HG02870 (cell line): Measurements from ENCODE around the gene RPRD2.
"Not testable (repeated sequence)": the region's sequence is repeated elsewhere in the genome, so short reads cannot be mapped to it uniquely, and the experiment has no call there.

Experiments
- ATAC-seq: cut with Tn5 transposase; IDR thresholded peaks from one replicate; pipeline ENCODE4 v1.9.1; 2021; ENCODE audit warnings: mild to moderate bottlenecking, moderate library complexity; ENCODE audit not compliant: unreplicated experiment

The RPRD2 gene

DNA sequence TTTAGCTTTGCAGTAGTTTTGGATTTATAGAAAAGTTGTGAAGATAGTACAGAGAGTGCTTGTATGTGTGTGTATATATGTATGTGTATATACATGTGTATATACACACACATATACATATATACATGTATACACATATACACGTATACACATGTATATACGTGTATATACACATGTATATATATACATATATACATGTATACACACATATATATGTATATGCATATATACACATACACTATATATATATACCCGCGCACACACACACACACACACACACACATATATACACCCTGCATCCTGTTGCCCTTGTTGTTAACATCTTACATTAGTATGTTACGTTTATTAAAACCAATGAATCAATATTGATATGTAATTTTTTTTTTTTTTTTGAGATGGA lies 24.3 kb downstream of the RPRD2 start:
- no peak for ATAC-seq

DNA sequence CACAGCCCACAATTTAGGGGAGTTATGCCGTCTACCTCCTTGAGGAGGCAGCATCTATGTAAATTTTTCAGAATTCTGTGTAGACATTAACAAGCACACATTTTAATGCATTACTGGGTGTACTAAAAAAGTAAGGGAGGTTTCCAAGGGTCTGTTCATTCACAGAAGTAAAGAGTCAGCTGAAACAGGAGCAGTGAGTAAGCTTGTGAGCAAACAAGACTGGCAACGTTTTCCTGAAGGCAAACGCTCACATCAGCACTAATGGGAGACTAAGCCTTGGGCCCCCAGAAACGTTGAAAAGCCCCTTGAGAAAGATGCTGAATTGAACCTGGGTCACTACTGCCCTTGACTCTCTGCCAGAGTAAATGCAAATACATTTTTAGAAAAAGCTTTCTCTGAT lies 25.7 kb downstream of the RPRD2 start:
- ATAC-seq, result no peak

DNA sequence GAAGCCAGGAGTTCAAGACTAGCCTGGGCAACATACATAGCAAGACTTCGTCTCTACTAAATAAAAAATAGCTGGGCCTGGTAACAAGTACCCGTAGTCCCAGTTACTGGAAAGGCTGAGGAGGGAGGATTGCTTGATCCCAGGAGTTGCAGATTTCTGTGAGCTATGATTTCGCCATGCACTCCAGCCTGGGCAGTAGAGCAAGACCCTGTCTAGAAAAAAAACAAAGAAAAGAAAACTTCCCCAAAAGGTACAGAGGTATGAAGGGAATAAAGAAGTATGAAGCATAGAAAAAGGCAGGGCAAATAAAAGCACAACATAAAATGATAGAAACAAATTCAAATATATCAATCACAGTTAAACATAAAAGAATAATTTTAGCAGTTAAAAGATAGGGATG lies 28.7 kb downstream of the RPRD2 start:
- no peak for ATAC-seq

DNA sequence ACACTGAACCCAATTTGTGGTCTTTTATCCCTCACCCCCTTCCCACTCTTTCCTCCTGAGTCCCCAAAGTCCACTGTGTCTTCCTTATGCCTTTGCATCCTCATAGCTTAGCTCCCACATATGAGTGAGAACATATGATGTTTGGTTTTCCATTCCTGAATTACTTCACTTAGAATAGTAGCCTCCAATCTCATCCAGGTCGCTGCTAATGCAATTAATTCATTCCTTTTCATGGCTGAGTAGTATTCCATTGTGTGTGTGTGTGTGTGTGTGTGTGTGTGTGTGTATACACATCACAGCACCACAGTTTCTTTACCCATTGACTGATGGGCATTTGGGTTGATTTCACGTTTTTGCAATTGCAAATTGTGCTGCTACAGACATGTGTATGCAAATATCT lies 31.2 kb downstream of the RPRD2 start:
- not testable (repeated sequence) for ATAC-seq

DNA sequence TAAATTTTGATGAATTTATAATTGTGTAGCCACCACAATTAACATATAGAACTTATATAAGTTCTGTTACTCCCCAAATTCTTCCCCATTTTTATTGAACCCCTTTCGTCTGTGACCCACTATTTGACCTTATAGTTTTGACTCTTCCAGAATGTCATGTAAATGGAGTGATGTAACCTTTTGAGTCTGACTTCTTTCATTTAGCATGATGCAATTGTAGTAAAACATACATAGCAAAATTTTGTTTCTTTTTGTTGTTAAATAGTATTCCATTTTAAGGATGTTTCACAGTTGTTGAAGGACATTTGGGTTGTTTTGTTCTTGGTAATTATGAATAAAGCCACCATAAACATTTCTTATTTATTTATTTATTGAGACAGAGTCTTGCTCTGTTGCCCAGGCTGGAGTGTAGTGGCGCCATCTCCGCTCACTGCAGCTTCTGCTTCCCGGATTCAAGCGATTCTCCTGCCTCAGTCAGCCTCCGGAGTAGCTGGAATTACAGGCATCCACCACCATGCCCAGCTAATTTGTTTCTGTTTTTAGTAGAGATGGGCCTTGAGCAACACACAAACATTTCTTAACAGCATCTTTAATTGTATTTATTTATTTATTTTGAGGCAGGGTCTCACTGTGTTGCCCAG lies 33.6 kb downstream of the RPRD2 start:
- no peak for ATAC-seq

DNA sequence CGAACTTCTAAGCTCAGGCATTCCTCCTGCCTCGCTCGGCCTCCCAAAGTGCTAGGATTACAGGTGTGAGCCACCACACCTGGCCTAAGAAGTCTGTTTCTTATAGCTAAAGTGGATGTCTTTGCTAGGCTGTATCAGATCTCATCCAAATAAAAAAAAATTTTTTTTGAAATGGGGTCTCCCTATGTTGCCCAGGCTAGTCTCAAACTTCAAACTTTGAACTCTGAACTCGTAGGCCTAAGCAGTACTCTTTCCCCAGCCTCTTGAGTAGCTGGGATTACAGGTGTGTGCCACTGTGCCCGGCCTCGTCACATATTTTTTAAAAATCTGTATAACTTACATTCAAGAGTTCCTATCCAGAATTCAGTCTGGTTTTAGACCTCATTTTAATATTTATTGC lies 40.5 kb downstream of the RPRD2 start:
- no peak for ATAC-seq

DNA sequence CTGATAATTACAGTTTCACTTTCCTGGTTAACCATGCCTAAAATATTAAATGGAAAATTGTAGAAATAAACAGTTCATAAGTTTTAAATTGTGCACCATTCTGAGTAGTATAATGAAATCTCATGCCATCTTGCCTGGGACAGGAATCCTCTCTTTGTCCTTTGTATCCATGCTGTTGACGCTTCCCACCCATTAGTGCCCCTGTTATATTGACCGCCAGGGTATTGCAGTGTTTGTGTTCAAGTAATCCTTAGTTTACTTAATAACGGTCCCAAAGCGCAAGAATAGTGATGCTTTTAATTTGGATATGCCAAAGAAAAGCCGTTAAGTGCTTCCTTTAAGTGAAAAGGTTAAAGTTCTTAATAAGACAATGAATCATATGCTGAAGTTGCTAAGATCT lies 41.7 kb downstream of the RPRD2 start:
- no peak for ATAC-seq

DNA sequence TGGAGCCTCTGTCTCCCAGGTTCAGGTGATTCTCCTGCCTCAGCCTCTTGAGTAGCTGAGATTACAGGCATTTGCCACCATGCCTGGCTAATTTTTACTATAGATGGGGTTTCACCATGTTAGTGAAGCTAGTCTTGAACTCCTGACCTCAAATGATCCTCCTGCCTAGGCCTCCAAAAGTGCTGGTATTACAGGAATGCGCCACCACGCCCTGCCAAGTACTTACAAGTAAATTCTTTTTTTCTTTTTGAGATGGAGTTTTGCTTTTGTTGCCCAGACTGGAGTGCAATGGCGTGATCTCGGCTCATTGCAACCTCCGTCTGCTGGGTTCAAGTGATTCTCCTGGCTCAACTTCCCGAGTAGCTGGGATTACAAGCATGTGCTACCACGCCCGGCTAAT lies 42.5 kb downstream of the RPRD2 start:
- no peak for ATAC-seq

DNA sequence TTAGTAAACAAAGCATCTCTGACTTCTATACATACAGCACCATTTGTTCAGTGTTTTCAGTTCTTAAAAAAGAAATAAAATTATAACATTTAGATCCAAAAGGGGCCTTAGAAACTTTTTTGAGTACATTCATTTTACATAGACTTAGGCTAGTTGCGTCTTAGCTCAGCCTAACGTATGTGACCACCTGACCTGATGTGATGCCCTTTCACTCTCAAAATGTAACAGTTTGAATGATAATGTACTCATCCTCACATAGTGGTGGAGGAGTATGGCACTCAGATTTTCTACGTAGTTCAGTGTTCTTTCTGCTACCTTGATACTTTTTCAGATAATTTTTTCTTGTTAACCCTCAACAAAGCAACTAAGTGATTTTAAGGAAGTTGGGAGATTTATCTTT lies 43.4 kb downstream of the RPRD2 start:
- no peak for ATAC-seq

DNA sequence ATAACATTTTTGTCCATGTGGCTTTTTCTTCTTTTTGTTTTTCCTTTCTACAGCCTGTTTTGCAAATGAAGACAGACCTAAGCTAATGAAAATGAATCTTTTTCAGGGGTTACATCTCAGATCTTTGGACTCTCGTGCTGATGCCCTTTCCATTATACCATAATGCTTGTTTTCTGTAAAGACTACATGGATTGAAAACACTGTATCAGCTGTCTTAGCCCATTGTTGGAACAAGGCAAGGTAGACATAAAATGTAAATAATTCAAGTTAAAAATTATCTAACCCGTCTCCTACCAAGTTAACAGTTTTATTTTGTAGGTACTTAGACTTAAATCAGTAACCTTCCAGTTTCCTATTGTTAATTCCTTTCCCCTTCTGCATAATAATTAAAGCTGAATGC lies 44.9 kb downstream of the RPRD2 start:
- ATAC-seq, result no peak

DNA sequence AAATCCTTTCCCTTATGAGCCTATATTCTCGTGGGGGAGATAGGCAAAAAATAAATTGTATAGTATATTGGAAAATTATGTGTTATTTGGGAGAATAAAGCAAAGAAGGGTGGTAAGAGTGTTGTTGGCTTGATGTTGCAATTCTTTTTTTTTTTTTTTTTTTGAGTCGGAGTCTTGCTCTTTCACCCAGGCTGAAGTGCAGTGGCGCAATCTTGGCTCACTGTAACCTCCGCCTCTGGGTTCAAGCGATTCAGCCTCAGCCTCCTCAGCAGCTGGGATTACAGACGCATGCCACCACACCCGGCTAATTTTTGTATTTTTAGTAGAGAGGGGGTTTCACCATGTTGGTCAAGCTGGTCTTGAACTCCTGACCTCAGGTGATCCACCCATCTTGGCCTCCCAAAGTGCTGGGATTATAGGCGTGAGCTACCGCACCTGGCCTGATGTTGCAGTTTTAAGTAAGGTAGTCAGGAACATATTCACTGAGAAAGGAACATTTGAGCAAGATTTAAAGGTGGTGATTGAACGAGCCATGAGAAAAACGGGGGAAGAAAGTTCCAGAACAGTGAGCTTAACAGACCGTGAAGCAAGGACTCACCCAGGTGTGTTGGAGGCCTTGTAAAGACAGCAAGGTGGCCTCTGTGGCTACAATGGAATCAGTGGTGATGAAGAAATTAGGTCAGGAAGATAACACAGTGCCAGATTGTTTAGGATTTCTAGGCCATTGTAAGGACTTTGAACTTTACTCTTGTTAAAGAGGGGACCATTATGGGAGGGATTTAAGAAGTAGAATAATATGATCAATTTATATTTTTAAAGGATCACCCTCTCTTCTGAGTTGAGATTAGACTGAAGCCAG lies 45.8 kb downstream of the RPRD2 start:
- ATAC-seq, result no peak

DNA sequence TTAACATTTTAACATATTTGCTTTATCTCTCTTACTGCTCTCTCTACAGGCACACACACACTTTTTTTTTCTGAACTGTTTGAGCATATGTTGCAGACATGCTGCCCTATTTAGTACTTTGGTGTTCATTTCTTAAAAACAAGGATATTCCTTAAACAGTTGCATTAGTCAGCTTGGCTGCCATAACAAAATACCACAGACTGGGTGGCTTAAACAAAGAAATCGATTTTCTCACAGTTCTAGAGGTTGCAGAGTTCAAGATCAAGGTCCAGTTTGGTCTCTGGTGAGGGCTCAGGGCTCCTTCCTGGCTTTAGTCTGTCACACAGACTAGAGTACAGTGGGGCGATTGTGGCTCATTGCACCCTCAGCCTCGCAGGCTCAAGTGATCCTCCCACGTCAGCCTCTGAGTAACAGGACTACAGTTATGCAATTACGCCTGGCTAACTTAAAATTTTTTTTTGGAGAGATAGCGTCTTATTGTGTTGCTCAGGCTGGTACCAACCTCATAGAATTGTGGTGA lies 46.7 kb downstream of the RPRD2 start:
- no peak for ATAC-seq

DNA sequence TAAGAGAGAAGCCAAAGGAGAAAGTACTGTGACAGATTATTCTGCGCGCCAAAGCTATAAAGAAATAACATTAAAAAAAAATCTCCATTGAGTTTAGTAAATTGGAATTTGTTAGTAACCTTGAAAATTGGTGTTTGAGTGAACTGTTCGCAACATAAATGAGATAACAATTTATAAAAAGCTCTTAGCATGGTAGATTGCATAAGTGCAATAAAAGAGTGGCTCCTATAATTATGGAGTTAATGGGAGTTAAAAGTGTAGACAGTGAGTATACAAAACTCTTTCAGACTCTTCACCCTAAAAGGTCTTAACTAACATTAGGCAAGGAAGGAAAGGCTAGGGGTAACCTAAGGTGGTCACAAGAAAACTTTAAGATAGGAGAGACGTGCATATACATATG lies 50.6 kb downstream of the RPRD2 start:
- ATAC-seq, result no peak

DNA sequence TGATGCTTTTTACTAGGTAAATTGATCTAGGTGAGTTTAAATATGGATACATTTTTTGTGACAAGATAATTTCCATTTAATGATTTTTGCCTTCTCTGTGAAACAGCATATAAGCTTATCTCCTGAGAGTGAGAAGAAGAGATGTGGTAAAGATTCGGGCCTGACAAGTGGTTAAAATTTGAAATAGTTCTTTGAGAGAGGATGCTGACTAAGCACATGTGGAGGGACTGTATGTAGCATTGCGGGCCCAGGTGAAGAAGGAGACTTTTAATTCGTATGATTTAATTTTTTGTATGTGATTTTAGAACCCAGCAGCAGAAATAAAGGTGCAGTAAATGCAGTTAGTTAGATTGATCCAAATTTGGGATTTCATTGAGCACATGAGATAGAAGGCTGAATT lies 51.9 kb downstream of the RPRD2 start:
- no peak for ATAC-seq

DNA sequence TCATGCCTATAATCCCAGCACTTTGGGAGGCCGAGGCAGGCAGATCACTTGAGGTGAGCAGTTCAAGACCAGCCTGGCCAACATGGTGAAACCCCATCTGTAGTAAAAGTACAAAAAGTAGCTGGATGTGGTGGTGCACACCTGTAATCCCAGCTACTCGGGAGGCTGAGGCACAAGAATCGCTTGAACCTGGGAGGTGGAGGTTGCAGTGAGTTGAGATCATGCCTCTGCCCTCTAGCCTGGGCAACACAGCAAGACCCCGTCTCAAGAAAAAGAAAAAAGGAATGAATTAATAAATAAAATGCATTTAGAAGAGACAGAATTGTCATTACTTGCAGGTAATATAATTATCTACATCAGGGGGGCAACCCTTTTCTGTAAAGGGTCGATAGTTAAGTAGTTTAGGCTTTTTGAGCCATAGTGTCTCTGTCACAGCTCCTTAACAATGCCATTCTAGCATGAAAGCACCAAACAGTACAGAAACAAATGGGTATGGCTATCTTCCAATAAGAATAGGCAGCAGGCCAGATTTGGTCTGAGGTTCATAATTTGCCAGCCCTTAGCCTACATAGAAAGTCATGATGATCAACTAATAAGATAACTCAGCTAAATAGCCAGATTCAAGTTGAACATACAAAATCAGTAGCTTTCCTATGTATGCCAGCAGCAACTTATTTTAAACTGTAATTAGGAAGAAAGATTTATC lies 56.8 kb downstream of the RPRD2 start:
- no peak for ATAC-seq

DNA sequence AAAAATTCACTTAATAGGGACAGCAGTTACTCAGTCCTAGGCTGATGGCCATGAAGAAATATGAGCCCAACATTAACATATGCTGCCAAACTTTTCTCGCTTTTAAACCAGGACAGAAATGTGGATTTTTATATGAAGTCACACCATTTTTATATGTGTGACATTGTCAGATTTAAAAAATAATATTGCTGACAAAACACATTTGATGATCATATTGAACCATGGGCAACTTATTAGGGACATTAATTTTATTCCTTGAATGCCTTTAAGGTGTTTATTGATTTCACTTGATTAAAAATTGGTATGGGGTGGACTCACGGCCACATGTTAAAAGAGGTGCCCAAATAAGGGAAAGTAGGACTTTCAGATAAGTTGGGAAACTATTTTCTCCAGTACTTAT lies 58.6 kb downstream of the RPRD2 start:
- no peak for ATAC-seq

DNA sequence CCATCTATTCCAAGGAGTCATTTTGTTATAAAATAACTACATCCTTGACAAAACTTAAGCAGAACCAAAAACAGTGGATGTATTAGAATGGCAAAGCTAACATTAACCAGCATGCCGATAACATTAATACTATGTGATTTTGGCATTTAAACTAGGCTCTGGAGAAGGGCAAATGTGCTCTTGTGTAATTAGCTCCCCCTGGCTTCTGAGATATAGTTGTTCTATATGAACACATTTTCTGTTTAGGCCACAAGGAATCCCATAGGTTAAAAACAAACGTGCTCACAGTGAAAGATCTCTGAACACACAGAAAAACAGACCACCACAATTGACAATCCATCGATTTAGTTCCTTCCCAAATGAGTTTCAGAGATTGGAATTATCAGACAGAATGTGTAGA lies 65.9 kb downstream of the RPRD2 start:
- no peak for ATAC-seq

DNA sequence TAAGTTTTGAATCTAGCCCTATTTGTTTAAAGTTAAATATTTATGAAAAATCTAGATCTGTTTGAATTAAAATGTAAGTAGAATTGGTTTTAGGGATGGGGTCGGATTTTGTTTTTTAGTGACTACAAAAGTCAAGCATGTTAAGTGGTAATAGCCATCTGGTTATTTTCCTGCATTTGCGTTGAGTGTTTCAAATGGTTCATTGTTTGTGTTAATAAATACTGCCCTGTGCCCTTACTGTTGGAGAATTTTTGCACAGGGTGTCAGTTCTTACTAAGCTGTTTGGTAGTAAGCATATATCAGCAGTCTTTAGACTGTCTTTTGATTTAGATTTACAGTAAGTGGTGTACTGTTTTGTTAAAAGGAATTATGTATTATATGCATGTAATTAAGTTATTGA lies 77.2 kb downstream of the RPRD2 start:
- no peak for ATAC-seq

DNA sequence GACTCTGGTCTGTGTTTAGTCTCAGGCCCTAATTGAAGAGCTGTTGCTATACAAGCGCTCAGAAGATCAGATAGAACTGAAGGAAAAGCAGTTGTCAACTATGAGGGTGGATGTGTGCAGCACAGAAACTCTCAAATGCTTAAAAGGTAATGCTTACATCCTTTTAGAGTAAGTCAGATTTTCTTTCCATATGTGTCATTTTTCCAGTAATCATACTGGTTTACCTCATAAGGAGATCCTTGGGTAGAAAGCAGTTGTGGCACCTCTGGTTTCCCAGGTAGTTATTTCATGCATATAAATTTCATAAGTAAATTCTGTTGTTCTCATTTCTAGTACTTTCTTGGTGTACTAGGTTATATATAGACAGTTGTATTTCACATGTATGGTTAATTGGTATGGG lies 80.3 kb downstream of the RPRD2 start:
- ATAC-seq, result no peak

DNA sequence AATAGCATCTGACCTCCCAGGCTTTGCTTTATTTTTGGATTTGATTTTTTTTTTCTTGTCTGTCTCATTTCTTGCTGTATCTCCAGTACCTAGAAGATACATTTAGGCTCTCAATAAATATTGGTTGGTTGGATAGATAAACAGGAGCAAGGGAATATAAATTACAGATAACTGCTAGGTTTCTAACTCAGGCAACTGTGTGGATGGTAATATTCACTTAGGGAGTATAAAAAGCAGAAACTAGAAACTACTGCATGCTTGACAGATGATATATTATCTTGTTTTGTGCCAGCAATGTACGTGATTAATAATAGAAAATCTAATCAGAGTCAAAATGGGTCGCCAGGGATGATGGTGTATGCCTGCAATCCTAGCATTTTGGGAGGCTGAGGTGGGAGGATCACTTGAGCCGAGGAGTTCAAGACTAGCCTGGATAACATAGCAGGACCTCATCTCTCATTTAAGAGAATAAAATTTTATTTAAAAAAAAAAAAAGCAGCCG lies 92.2 kb downstream of the RPRD2 start:
- ATAC-seq, result no peak

DNA sequence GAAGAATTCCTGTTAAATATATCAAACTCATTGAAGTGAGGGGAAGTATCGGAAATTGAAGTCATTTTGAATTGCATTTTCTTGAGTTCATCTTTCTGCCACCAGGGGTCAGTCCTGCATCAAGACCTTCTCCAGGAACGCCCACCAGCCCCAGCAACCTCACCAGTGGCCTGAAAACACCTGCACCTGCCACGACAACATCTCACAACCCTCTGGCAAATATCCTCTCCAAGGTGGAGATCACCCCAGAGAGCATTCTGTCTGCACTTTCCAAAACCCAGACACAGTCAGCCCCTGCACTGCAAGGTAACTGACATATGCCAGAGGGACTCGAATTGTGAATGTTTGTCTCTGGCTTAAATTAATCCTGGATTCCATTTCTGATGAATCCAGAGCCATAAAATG lies 100.5 kb downstream of the RPRD2 start:
- ATAC-seq, result no peak

DNA sequence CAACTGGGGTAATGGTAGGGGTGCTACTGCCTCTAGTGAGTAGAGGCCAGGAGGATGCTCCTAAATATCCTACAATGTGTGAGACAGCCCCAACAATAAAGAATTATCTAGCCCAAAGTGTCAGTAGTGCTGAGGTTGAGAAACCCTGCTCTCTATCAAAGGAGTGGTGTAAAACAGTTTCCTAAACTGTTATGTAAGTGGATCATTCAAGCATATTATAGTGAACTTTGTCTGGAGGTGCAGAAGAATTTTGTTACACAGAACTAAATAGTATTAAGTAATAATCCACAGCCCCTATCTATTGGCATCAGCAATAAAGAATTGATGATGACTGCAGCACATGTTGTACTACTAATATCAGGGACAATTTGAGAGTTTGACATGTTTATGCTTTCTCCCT lies 103.0 kb downstream of the RPRD2 start:
- ATAC-seq, result no peak
